H1 (cell line): Measurements from ENCODE around the gene KIAA1755. TPM values are rescaled to one million over a fixed set of nuclear protein-coding genes. Genes with fewer than 3 reads are reported as not detected.

Experiments used
- CTCF ChIA-PET: fragments of 300-600 bp; sonication (Branson Sonifier 250); formaldehyde crosslinking; loops from one replicate; lab custom pipeline; 2021; ENCODE audit not compliant: partially characterized antibody; lab: Charles Lee
- POLR2A ChIA-PET: fragments of 300-600 bp; sonication (Branson Sonifier 250); formaldehyde crosslinking; loops from one replicate; lab custom pipeline; 2021; ENCODE audit warnings: inconsistent platforms; ENCODE audit not compliant: partially characterized antibody; lab: Charles Lee
- DNase-seq, 2 experiments: peaks; one replicate each; pipeline versions ENCODE4 v3.0.0 to v3.0.0-alpha.2; 2010 to 2022; ENCODE audit warnings: low spot score in 2 of 2, low read depth in 1 of 2, mixed read lengths in 1 of 2
- FAIRE-seq: peaks from 2 replicates; lab custom pipeline; 2011; peaks lifted over from hg19 to GRCh38; lab: Jason Lieb, UNC
- H2AFZ ChIP-seq: 2 replicates; pipeline ENCODE4 v1.8.1; 2012; ENCODE audit warnings: low read length, inconsistent platforms
- H2AK5ac ChIP-seq: 2 replicates; pipeline ENCODE4 v1.6.1; 2013; ENCODE audit warnings: low read depth, low read length
- H2BK120ac ChIP-seq: replicated peaks from 2 replicates; pipeline ENCODE3; 2013; ENCODE audit warnings: low read depth, low read length, inconsistent platforms
- H2BK12ac ChIP-seq: 2 replicates; pipeline ENCODE4 v1.6.1; 2013; ENCODE audit warnings: low read depth, low read length
- H2BK15ac ChIP-seq: 2 replicates; pipeline ENCODE4 v1.6.1; 2013; ENCODE audit warnings: low read length
- H2BK20ac ChIP-seq: 2 replicates; pipeline ENCODE4 v1.6.1; 2013; ENCODE audit warnings: low read length
- H2BK5ac ChIP-seq: 2 replicates; pipeline ENCODE4 v1.6.1; 2013; ENCODE audit warnings: low read depth, low read length
- H3K14ac ChIP-seq: 2 replicates; pipeline ENCODE4 v1.6.1; 2013; ENCODE audit warnings: inconsistent platforms; ENCODE audit not compliant: insufficient read length
- H3K18ac ChIP-seq: 2 replicates; pipeline ENCODE4 v1.6.1; 2013; ENCODE audit warnings: low read length; ENCODE audit errors: extremely low read depth
- H3K23ac ChIP-seq: 2 replicates; pipeline ENCODE4 v1.6.1; 2013; ENCODE audit warnings: inconsistent platforms; ENCODE audit not compliant: insufficient read length
- H3K23me2 ChIP-seq: 2 replicates; pipeline ENCODE4 v1.6.1; 2013; ENCODE audit warnings: low read depth, low read length
- H3K27ac ChIP-seq: 2 replicates; pipeline ENCODE4 v1.6.1; 2011; ENCODE audit warnings: low read depth, low read length, inconsistent platforms
- H3K27me3 ChIP-seq, 4 experiments: replicated peaks in 1 of 4; 1 replicate in 1 of 4; 2 replicates in 3 of 4; pipeline versions ENCODE4 v1.6.1 to v1.8.1; 2011 to 2013; ENCODE audit warnings: low read length in 3 of 4, mild to moderate bottlenecking in 3 of 4, inconsistent platforms in 2 of 4, mixed read lengths in 2 of 4, moderate library complexity in 1 of 4; ENCODE audit not compliant: control insufficient read depth in 3 of 4, insufficient read depth in 3 of 4; ENCODE audit errors: extremely low read depth in 1 of 4
- H3K36me3 ChIP-seq, 4 experiments: 2 replicates each; pipeline versions ENCODE4 v1.6.1 to v1.8.1; 2011 to 2013; ENCODE audit warnings: mild to moderate bottlenecking in 4 of 4, low read length in 3 of 4, moderate library complexity in 2 of 4, control low read depth in 1 of 4, inconsistent platforms in 1 of 4; ENCODE audit not compliant: insufficient read depth in 4 of 4, control insufficient read depth in 2 of 4
- H3K4ac ChIP-seq: replicated peaks from 2 replicates; pipeline ENCODE3; 2013; ENCODE audit warnings: low read length, low read depth, mixed read lengths, inconsistent platforms; ENCODE audit not compliant: insufficient read length
- H3K4me1 ChIP-seq, 4 experiments: replicated peaks in 1 of 4; 1 replicate in 1 of 4; 2 replicates in 3 of 4; pipeline versions ENCODE4 v1.6.1 to v1.8.1; 2011 to 2013; ENCODE audit warnings: low read length in 3 of 4, inconsistent platforms in 2 of 4, mixed read lengths in 1 of 4; ENCODE audit not compliant: insufficient read depth in 4 of 4, control insufficient read depth in 3 of 4
- H3K4me2 ChIP-seq, 2 experiments: 2 replicates each; pipeline versions ENCODE4 v1.6.1 to v1.8.1; 2011 to 2013; ENCODE audit warnings: low read depth in 2 of 2, low read length in 2 of 2, control low read depth in 1 of 2, inconsistent platforms in 1 of 2, mild to moderate bottlenecking in 1 of 2; ENCODE audit not compliant: insufficient read depth in 1 of 2
- H3K4me3 ChIP-seq, 4 experiments: fragments of 200-600, 300-600 bp in 1 of 4; sonication (generic), shearing (Covaris generic), sonication (Bioruptor Twin) in 1 of 4; 2 replicates each; pipeline versions ENCODE4 v1.5.1 to v1.8.1; 2011 to 2016; ENCODE audit warnings: low read length in 4 of 4, low read depth in 3 of 4, control low read depth in 2 of 4, inconsistent platforms in 2 of 4, mild to moderate bottlenecking in 2 of 4, mixed read lengths in 1 of 4, moderate library complexity in 1 of 4; ENCODE audit not compliant: insufficient read depth in 2 of 4; ENCODE audit errors: extremely low read depth in 1 of 4
- H3K56ac ChIP-seq: replicated peaks from 2 replicates; pipeline ENCODE3; 2013; ENCODE audit warnings: low read depth, mild to moderate bottlenecking, mixed read lengths, low read length, inconsistent platforms; ENCODE audit not compliant: insufficient read length
- H3K79me1 ChIP-seq: 2 replicates; pipeline ENCODE4 v1.6.1; 2013; ENCODE audit warnings: low read depth, low read length, control low read depth
- H3K79me2 ChIP-seq, 2 experiments: 2 replicates each; pipeline versions ENCODE4 v1.6.1 to v1.8.1; 2012 to 2013; ENCODE audit warnings: low read length in 2 of 2, mild to moderate bottlenecking in 2 of 2, inconsistent platforms in 1 of 2; ENCODE audit not compliant: insufficient read depth in 2 of 2, control insufficient read depth in 1 of 2
- H3K9ac ChIP-seq, 4 experiments: replicated peaks in 1 of 4; 1 replicate in 1 of 4; 2 replicates in 3 of 4; pipeline versions ENCODE4 v1.6.1 to v1.8.1; 2011 to 2013; ENCODE audit warnings: low read depth in 3 of 4, low read length in 3 of 4, control low read depth in 2 of 4, mild to moderate bottlenecking in 2 of 4, moderate library complexity in 2 of 4, inconsistent platforms in 1 of 4; ENCODE audit errors: extremely low read depth in 1 of 4
- H3K9me3 ChIP-seq, 2 experiments: 2 replicates each; pipeline versions ENCODE4 v1.6.1 to v1.8.1; 2012 to 2013; ENCODE audit warnings: mild to moderate bottlenecking in 2 of 2, moderate library complexity in 2 of 2, control low read depth in 1 of 2, inconsistent platforms in 1 of 2, low read depth in 1 of 2, low read length in 1 of 2, mixed read lengths in 1 of 2; ENCODE audit not compliant: insufficient read depth in 2 of 2
- H4K20me1 ChIP-seq, 2 experiments: replicated peaks in 1 of 2; 2 replicates each; pipeline versions ENCODE3 to v1.8.1; 2011 to 2013; ENCODE audit warnings: inconsistent platforms in 2 of 2, low read length in 2 of 2, mild to moderate bottlenecking in 1 of 2; ENCODE audit not compliant: insufficient read depth in 2 of 2, control insufficient read depth in 1 of 2
- H4K5ac ChIP-seq: 2 replicates; pipeline ENCODE4 v1.6.1; 2013; ENCODE audit warnings: low read length, low read depth, mixed read lengths, inconsistent platforms; ENCODE audit not compliant: insufficient read length
- H4K8ac ChIP-seq: 2 replicates; pipeline ENCODE4 v1.8.0; 2013; ENCODE audit warnings: mild to moderate bottlenecking, moderate library complexity, low read length, inconsistent platforms; ENCODE audit not compliant: insufficient read depth; ENCODE audit errors: extremely low read depth
- H4K91ac ChIP-seq: replicated peaks from 2 replicates; pipeline ENCODE3; 2013; ENCODE audit warnings: low read length, mixed read lengths, inconsistent platforms; ENCODE audit not compliant: insufficient read length
- ASH2L ChIP-seq: fragments of 200-600, 300-600 bp; sonication (generic); IDR thresholded peaks from one replicate; pipeline ENCODE4 v1.7.1; 2017; ENCODE audit warnings: low read length
- CHD1 ChIP-seq: IDR thresholded peaks from 2 replicates; pipeline ENCODE4 v1.6.1; 2012; ENCODE audit warnings: low read depth, low read length, improper control_type of control experiment
- POLR2A ChIP-seq, 2 experiments: IDR thresholded peaks; 1 replicate in 1 of 2; 2 replicates in 1 of 2; pipeline ENCODE4 v1.6.1; 2011; ENCODE audit warnings: low read depth in 2 of 2, low read length in 2 of 2, mild to moderate bottlenecking in 2 of 2; ENCODE audit errors: control extremely low read depth in 1 of 2
- RBBP5 ChIP-seq: IDR thresholded peaks from 2 replicates; pipeline ENCODE4 v1.7.1; 2012; ENCODE audit warnings: low read depth, mild to moderate bottlenecking, inconsistent platforms, low read length, moderate library complexity, borderline replicate concordance
- WGBS, 2 experiments: shearing (Covaris generic) in 1 of 2; methylation state at CpG; one replicate each; pipeline versions ENCODE4 v1.1.6 to v1.1.7; 2013 to 2015; ENCODE audit warnings: low lambda C conversion rate in 2 of 2, mixed read lengths in 2 of 2, inconsistent platforms in 1 of 2, low coverage in 1 of 2, missing lambda C conversion rate in 1 of 2; ENCODE audit not compliant: insufficient replicate concordance in 2 of 2, insufficient coverage in 1 of 2, insufficient read length in 1 of 2; ENCODE audit errors: extremely low coverage in 1 of 2, missing lambda C conversion rate in 1 of 2; 5-methylcytosine and 5-hydroxymethylcytosine counted together
- polyA plus RNA-seq, 7 experiments: library from polyadenylated mRNA; depleted of rRNA in 3 of 7; stranded (reverse) in 5 of 7; unstranded in 2 of 7; fragments of >200 nt in 5 of 7; fragments of 200-250 nt in 2 of 7; gene quantifications; 1 replicate in 5 of 7; 2 replicates in 1 of 7; 4 replicates in 1 of 7; pipeline versions ENCODE4 v1.2.1 to v1.2.3, GENCODE V29; 2011 to 2013; ENCODE audit warnings: missing spikeins in 2 of 7, mixed read lengths in 2 of 7
- total RNA-seq: library from RNA; stranded (reverse); fragmentation: NEBNext Ultra II Directional; extraction: Animal tissue kit (Norgen Biotek cat#: 25700); gene quantifications from 2 replicates; pipeline ENCODE4 v1.2.1, GENCODE V29; 2021

KIAA1755 gene
- total and polyA plus RNA-seq, 2 of the 8 experiments (the other 6 are each of a cell fraction or from before 2014, with no cell fraction given) = 0.23 TPM; not detected in 1

- no peak overlapping the region for H2AFZ ChIP-seq
- peaks cover 0 to 14% (median 4%) of the 10 kb centered on the region in 4 experiments; a peak in 4 of 7 replicates for H3K4me1 ChIP-seq
- POLR2A ChIA-PET = no interaction called here
- no peak overlapping the region for H3K23ac ChIP-seq
- FAIRE-seq = no peak
- H3K36me3 ChIP-seq = no peaks in the 10 kb centered on the region
- H4K5ac ChIP-seq = no peak overlapping the region
- H2BK20ac ChIP-seq = no peak overlapping the region
- no peak overlapping the region for H3K4me2 ChIP-seq
- H2BK12ac ChIP-seq = no peak overlapping the region
- CTCF ChIA-PET = interaction anchor here (1.3 to 2.5 kb wide), 2 partner anchors 28 to 190 kb away, joined by 4 to 9 read pairs; no protein-coding TSS in a partner anchor
- H3K79me2 ChIP-seq = no peaks in the 10 kb centered on the region
- no peak overlapping the region for H3K27ac ChIP-seq
- TF ChIP-seq POLR2A (IDR thresholded peaks at IDR 0.05; ENCODE audit: control extremely low read depth in 1 of 2, low read depth in 2 of 2, low read length in 2 of 2) = no peak
- no peak for TF ChIP-seq CHD1
- no peak for TF ChIP-seq RBBP5
- no peak for TF ChIP-seq ASH2L
- no peak overlapping the region for H4K91ac ChIP-seq
- H3K27me3 ChIP-seq = 0 out of 7 replicates have a peak, but pooled peaks cover 0 to 2% (median 0%) of the 10 kb centered on the region in 4 experiments
- no peak for DNase-seq
- H3K23me2 ChIP-seq = peaks cover 2% of the 10 kb centered on the region; the same call in 1 of the 2 replicates
- 95% methylated on average over 8 of the region's 8 CpGs; no CpG with 5 or more reads in 1 of the 2 experiments for WGBS, 2 experiments
- no peak overlapping the region for H2BK120ac ChIP-seq
- no peak overlapping the region for H2AK5ac ChIP-seq
- no peak overlapping the region for H2BK15ac ChIP-seq
- H4K20me1 ChIP-seq = no peaks in the 10 kb centered on the region
- no peak overlapping the region for H4K8ac ChIP-seq
- no peaks in the 10 kb centered on the region for H3K79me1 ChIP-seq
- H3K9ac ChIP-seq = no peak overlapping the region
- no peak overlapping the region for H3K18ac ChIP-seq
- peaks cover 13 to 15% of the 10 kb centered on the region in 2 experiments; a peak in 2 of 4 replicates for H3K9me3 ChIP-seq
- no peak overlapping the region for H3K4ac ChIP-seq
- H2BK5ac ChIP-seq = no peak overlapping the region
- H3K14ac ChIP-seq = no peak overlapping the region
- H3K4me3 ChIP-seq = no peak overlapping the region
- no peak overlapping the region for H3K56ac ChIP-seq
Measured at GRCh38 chr20:38248133-38248532, 12.4 kb downstream of the KIAA1755 start.
